ENCODE results near the gene BCL2. TPM values are rescaled to one million over a fixed set of nuclear protein-coding genes. Genes with fewer than 3 reads are reported as not detected.
"Not testable (repeated sequence)": the region's sequence is repeated elsewhere in the genome, so short reads cannot be mapped to it uniquely, and the experiment has no call there.

Gene BCL2
- total RNA-seq, 1 donor from 2014 or later = 14.1 TPM

- DNase-seq (ENCODE audit: low read depth, low spot score) = no peak
- Mint-ChIP-seq H3K4me1 (peaks cover 3% of the 10 kb centered on the region), H3K27me3 (ENCODE audit: low read depth) (no peaks in the 10 kb centered on the region), H3K27ac (ENCODE audit: unreplicated experiment) (no peak overlapping the region), H3K9me3 (no peaks in the 10 kb centered on the region), H3K36me3 (ENCODE audit: low read depth) (no peaks in the 10 kb centered on the region), H3K4me3 (no peak overlapping the region)
- TF ChIP-seq CTCF (conservative IDR thresholded peaks at IDR 0.05) = no peak
Observed at GRCh38 chr18:63192885-63193349, 126.7 kb downstream of the BCL2 start.

- DNase-seq (ENCODE audit: low read depth, low spot score) = no peak
- no peaks in the 10 kb centered on the region for H3K36me3 Mint-ChIP-seq (ENCODE audit: low read depth)
- no peak overlapping the region for H3K27ac Mint-ChIP-seq (ENCODE audit: unreplicated experiment)
- H3K4me3 Mint-ChIP-seq = no peak overlapping the region
- peaks cover 3% of the 10 kb centered on the region for H3K4me1 Mint-ChIP-seq
- no peaks in the 10 kb centered on the region for H3K27me3 Mint-ChIP-seq (ENCODE audit: low read depth)
- no peaks in the 10 kb centered on the region for H3K9me3 Mint-ChIP-seq
- TF ChIP-seq CTCF (conservative IDR thresholded peaks at IDR 0.05) = no peak
Observed at GRCh38 chr18:63192126-63192884, 127.3 kb downstream of the BCL2 start.

GRCh38 chr18:63191413-63191812 lies 128.2 kb downstream of the BCL2 start:
- Mint-ChIP-seq H3K36me3 (ENCODE audit: low read depth) (no peaks in the 10 kb centered on the region), H3K27ac (ENCODE audit: unreplicated experiment) (no peak overlapping the region), H3K4me3 (no peak overlapping the region), H3K9me3 (no peaks in the 10 kb centered on the region), H3K27me3 (ENCODE audit: low read depth) (no peaks in the 10 kb centered on the region), H3K4me1 (no peaks in the 10 kb centered on the region)
- TF ChIP-seq CTCF (conservative IDR thresholded peaks at IDR 0.05) = no peak
- DNase-seq (ENCODE audit: low read depth, low spot score) = no peak

GRCh38 chr18:63190838-63191237 lies 128.7 kb downstream of the BCL2 start:
- not testable (repeated sequence) for H3K27me3 Mint-ChIP-seq (ENCODE audit: low read depth); DNase-seq (ENCODE audit: low read depth, low spot score); H3K36me3 Mint-ChIP-seq (ENCODE audit: low read depth)

GRCh38 chr18:63189817-63190216 lies 129.8 kb downstream of the BCL2 start:
- H3K4me1 Mint-ChIP-seq = no peaks in the 10 kb centered on the region
- TF ChIP-seq CTCF (conservative IDR thresholded peaks at IDR 0.05) = no peak
- H3K9me3 Mint-ChIP-seq = no peaks in the 10 kb centered on the region
- H3K36me3 Mint-ChIP-seq (ENCODE audit: low read depth) = no peaks in the 10 kb centered on the region
- DNase-seq (ENCODE audit: low read depth, low spot score) = no peak
- H3K27ac Mint-ChIP-seq (ENCODE audit: unreplicated experiment) = no peak overlapping the region
- H3K4me3 Mint-ChIP-seq = no peak overlapping the region
- no peaks in the 10 kb centered on the region for H3K27me3 Mint-ChIP-seq (ENCODE audit: low read depth)

More at GRCh38 chr18:63190838-63191237, 128.7 kb downstream of the BCL2 start:
- not testable (repeated sequence) for H3K27ac Mint-ChIP-seq (ENCODE audit: unreplicated experiment); H3K9me3 Mint-ChIP-seq; H3K4me3 Mint-ChIP-seq; H3K4me1 Mint-ChIP-seq

- no peak overlapping the region for H3K27ac Mint-ChIP-seq (ENCODE audit: unreplicated experiment)
- no peak for TF ChIP-seq CTCF (conservative IDR thresholded peaks at IDR 0.05)
- no peaks in the 10 kb centered on the region for H3K9me3 Mint-ChIP-seq
- no peaks in the 10 kb centered on the region for H3K4me1 Mint-ChIP-seq
- H3K4me3 Mint-ChIP-seq = no peak overlapping the region
- DNase-seq (ENCODE audit: low read depth, low spot score) = no peak
- H3K36me3 Mint-ChIP-seq (ENCODE audit: low read depth) = no peaks in the 10 kb centered on the region
- no peaks in the 10 kb centered on the region for H3K27me3 Mint-ChIP-seq (ENCODE audit: low read depth)
Observed at GRCh38 chr18:63189041-63189440, 130.5 kb downstream of the BCL2 start.
